VCaP (cell line): ENCODE data around the gene CCDC40.

Experiments used
- H3K27ac ChIP-seq: fragments of 450-650 bp; 2 replicates; pipeline ENCODE4 v1.5.1; 2017
- CTCF ChIP-seq: fragments of 450-650 bp; conservative IDR thresholded peaks from 2 replicates; pipeline ENCODE4 v1.5.1; 2017; ENCODE audit warnings: mild to moderate bottlenecking, moderate library complexity

CCDC40 gene

GRCh38 chr17:80091376-80091775 lies 54.9 kb downstream of the CCDC40 start:
- no peak for TF ChIP-seq CTCF
- no peak overlapping the region for H3K27ac ChIP-seq

- TF ChIP-seq CTCF, result no peak
- H3K27ac ChIP-seq, result no peak overlapping the region
Observed at GRCh38 chr17:80092959-80093358, 56.5 kb downstream of the CCDC40 start.

GRCh38 chr17:80095038-80095843 lies 58.8 kb downstream of the CCDC40 start:
- no peak overlapping the region for H3K27ac ChIP-seq
- no peak for TF ChIP-seq CTCF

GRCh38 chr17:80095844-80096475 lies 59.5 kb downstream of the CCDC40 start:
- no peak for TF ChIP-seq CTCF

GRCh38 chr17:80096561-80097021 lies 60.1 kb downstream of the CCDC40 start:
- no peak overlapping the region for H3K27ac ChIP-seq
- no peak for TF ChIP-seq CTCF

More at GRCh38 chr17:80095844-80096475, 59.5 kb downstream of the CCDC40 start:
- H3K27ac ChIP-seq, result no peak overlapping the region

- no peak overlapping the region for H3K27ac ChIP-seq
- no peak for TF ChIP-seq CTCF
Observed at GRCh38 chr17:80097127-80097621, 60.7 kb downstream of the CCDC40 start.

GRCh38 chr17:80097844-80098691 lies 61.6 kb downstream of the CCDC40 start:
- TF ChIP-seq CTCF, result no peak
- no peak overlapping the region for H3K27ac ChIP-seq
